IPS-20b (cell line): ENCODE results near the gene CD300LF.
A peak's percentile ranks its signal among the peaks of the same experiment; 100 is the strongest.

ENCODE experiments used
- H3K27ac ChIP-seq: one replicate; pipeline ENCODE4 v1.5.1; 2013; ENCODE audit warnings: low read length
- H3K27me3 ChIP-seq: 2 replicates; pipeline ENCODE4 v1.6.1; 2013; ENCODE audit warnings: mild to moderate bottlenecking, low read length, inconsistent platforms; ENCODE audit not compliant: insufficient read depth
- H3K36me3 ChIP-seq: 2 replicates; pipeline ENCODE4 v1.6.1; 2013; ENCODE audit warnings: low read depth, mild to moderate bottlenecking, inconsistent platforms, low read length, moderate library complexity; ENCODE audit not compliant: insufficient read depth
- H3K4me1 ChIP-seq: 2 replicates; pipeline ENCODE4 v1.6.1; 2013; ENCODE audit warnings: mild to moderate bottlenecking, control low read depth, inconsistent platforms, low read length, moderate library complexity; ENCODE audit not compliant: insufficient read depth
- H3K4me3 ChIP-seq: 2 replicates; pipeline ENCODE4 v1.5.1; 2013; ENCODE audit warnings: mild to moderate bottlenecking, low read length, inconsistent platforms
- H3K9ac ChIP-seq: 2 replicates; pipeline ENCODE4 v1.6.1; 2013; ENCODE audit warnings: low read depth, mild to moderate bottlenecking, inconsistent platforms, low read length, moderate library complexity
- H3K9me3 ChIP-seq: 2 replicates; pipeline ENCODE4 v1.6.1; 2013; ENCODE audit warnings: mild to moderate bottlenecking, low read depth, low read length, inconsistent platforms; ENCODE audit not compliant: insufficient read depth

The CD300LF gene

DNA sequence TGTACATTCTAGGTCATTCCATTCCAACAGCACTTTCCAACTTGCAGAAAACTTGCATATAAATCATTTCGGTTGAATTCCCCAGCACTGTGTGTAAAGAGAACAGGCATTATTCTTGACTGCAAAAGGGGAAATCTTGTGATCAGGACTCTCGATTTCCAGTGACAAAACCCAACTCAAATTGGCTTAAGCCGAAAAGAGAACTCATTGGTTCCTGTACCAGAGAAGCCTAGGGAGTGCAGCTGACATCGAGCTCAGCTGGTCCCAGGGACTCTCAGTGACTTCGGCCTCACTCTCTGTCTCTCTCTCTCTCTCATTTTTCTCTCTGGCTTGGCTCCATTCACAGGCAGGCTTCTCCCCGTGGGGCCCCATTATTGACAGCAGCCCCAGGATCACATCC lies 30.7 kb downstream of the CD300LF start:
- Histone ChIP-seq H3K4me3 (no peak overlapping the region), H3K9me3 (no peaks in the 10 kb centered on the region), H3K36me3 (no peaks in the 10 kb centered on the region), H3K4me1 (peaks cover 13% of the 10 kb centered on the region; the same call in 1 of the 2 replicates), H3K27me3 (peaks cover 10% of the 10 kb centered on the region; the same call in 1 of the 2 replicates), H3K9ac (no peak overlapping the region), H3K27ac (no peak overlapping the region)

DNA sequence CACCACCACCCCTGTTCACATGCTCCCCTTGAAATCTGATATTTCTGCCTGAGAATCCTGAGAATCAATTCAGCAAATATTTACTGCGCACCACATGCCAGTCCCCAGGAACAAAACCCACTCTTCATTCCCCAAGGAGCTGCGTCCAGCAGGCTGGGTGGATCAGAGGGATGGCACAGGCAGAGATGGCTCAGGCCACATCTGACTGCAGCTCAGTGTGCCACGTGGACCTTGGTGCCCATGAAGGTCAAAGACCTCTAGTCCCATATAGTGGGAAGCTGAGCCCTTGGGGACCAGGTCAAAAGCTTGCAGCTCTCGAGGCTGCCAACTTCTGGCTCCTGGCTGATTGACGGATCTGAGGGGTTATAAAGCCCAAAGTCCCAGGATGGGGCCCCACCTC lies 31.8 kb downstream of the CD300LF start:
- Histone ChIP-seq H3K4me1 (peaks cover 13% of the 10 kb centered on the region; the same call in 1 of the 2 replicates), H3K27me3 (peaks cover 18% of the 10 kb centered on the region), H3K4me3 (no peak overlapping the region), H3K36me3 (no peaks in the 10 kb centered on the region), H3K9me3 (no peaks in the 10 kb centered on the region), H3K9ac (no peak overlapping the region), H3K27ac (no peak overlapping the region)

DNA sequence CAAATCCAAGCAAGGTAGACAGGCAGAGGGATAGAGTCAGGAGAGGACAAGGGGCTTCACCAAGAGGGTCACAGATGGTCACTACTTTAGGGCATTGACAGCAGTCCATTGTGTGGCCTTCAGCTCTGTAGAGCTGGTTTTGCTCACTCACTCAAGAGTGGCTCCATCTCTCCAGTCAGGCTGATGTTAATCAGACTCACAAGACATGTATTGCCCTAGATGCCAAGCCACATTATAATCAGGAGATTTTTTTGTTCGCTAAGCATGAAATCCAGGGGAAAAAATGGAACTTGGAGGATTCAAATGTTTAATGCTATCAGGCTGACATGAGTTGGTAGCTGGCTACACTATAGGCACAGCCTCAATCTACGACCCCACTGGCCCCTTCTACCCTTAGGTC lies 32.5 kb downstream of the CD300LF start:
- peaks cover 25% of the 10 kb centered on the region for H3K27me3 ChIP-seq
- no peaks in the 10 kb centered on the region for H3K36me3 ChIP-seq
- H3K9me3 ChIP-seq: no peaks in the 10 kb centered on the region
- no peak overlapping the region for H3K9ac ChIP-seq
- H3K4me1 ChIP-seq: peaks cover 13% of the 10 kb centered on the region; the same call in 1 of the 2 replicates
- no peak overlapping the region for H3K4me3 ChIP-seq
- H3K27ac ChIP-seq: no peak overlapping the region

DNA sequence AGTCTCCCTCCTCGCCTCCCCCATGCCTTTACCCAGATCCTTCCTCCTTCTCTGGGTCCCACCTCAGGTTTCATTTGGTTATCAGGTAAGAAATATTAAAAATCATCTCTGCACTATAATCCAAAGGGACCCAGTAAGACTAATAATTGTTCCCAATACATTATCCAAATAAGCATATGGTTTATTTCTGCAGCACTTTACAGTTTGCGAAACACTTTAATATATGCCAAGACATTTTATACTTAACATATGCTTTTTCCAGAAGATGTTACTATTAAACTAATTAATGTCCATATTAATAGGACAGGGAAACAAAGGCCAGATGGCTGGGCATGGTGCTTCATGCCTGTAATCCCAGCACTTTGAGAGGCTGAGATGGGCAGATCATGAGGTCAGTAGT lies 33.3 kb downstream of the CD300LF start:
- Histone ChIP-seq H3K27me3 (peaks cover 31% of the 10 kb centered on the region), H3K36me3 (no peaks in the 10 kb centered on the region), H3K4me3 (no peak overlapping the region), H3K9me3 (no peaks in the 10 kb centered on the region), H3K4me1 (peaks cover 13% of the 10 kb centered on the region; the same call in 1 of the 2 replicates), H3K9ac (no peak overlapping the region), H3K27ac (no peak overlapping the region)

DNA sequence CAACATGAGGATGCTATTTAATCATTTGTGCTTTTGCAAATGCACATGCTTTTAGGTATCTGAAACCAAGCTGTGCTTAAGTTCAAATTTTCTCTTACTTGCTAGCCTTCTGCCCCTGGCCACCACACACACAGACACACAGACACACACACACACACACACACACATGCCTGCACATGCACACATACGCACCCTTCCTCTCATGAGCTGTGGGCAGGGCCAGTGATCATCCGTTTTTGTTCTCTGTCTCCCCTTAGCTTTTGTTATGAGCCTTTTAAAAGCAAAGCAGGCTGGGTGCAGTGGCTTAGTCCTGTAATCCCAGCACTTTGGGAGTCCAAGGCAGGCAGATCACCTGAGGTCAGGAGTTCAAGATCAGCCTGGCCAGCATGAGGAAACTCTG lies 34.2 kb downstream of the CD300LF start:
- H3K36me3 ChIP-seq: no peaks in the 10 kb centered on the region
- H3K4me3 ChIP-seq: no peak overlapping the region
- peaks cover 13% of the 10 kb centered on the region; the same call in 1 of the 2 replicates for H3K4me1 ChIP-seq
- no peaks in the 10 kb centered on the region for H3K9me3 ChIP-seq
- peaks cover 38% of the 10 kb centered on the region for H3K27me3 ChIP-seq
- H3K9ac ChIP-seq: no peak overlapping the region
- no peak overlapping the region for H3K27ac ChIP-seq

DNA sequence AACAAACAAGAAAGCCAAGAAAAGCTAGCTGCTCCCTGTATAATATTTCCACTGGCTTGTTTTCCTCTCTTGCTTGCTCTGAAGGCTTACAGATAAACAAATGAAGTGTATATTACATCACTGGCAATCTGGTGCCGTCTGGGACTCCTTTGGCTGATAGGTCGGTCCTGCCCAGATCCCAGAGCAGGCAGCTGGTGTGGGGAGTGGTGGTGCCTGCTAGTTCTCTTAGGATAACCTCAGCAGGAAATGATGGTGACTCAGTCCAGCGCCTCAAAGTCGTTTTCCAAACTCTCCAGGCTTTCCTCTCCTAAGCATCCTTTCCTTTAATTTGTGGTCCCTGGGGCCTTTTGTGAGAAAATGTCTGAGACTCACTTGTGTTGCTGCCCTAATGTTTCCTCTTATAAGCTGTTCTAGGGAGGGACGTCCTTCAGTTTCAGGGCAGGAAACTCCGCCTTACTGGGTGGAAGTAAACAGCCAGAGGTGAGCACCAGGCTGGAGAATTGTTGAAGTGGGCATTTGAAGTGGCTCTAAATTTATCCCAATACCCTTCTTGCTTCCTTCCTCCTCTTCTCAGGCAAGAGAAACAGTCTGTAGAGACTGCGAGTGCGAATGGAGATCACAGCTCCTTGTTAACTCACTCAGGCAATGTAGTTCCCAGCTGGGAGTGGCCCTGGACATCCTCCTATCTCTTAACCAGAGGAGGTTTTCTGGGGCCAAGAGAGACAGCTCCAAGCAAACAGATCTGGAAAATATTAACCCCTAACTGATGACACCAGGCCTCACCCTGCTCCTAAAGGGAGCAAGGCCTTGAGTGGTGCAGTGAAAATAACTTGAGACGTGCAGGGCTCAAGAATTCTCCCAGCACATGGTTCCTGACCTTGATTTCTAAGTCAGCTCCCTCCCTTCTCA lies 34.9 kb downstream of the CD300LF start:
- Histone ChIP-seq H3K36me3 (no peaks in the 10 kb centered on the region), H3K9me3 (no peaks in the 10 kb centered on the region), H3K4me1 (peaks cover 13% of the 10 kb centered on the region; the same call in 1 of the 2 replicates), H3K4me3 (no peak overlapping the region), H3K27me3 (peaks cover 46% of the 10 kb centered on the region), H3K9ac (no peak overlapping the region), H3K27ac (no peak overlapping the region)

DNA sequence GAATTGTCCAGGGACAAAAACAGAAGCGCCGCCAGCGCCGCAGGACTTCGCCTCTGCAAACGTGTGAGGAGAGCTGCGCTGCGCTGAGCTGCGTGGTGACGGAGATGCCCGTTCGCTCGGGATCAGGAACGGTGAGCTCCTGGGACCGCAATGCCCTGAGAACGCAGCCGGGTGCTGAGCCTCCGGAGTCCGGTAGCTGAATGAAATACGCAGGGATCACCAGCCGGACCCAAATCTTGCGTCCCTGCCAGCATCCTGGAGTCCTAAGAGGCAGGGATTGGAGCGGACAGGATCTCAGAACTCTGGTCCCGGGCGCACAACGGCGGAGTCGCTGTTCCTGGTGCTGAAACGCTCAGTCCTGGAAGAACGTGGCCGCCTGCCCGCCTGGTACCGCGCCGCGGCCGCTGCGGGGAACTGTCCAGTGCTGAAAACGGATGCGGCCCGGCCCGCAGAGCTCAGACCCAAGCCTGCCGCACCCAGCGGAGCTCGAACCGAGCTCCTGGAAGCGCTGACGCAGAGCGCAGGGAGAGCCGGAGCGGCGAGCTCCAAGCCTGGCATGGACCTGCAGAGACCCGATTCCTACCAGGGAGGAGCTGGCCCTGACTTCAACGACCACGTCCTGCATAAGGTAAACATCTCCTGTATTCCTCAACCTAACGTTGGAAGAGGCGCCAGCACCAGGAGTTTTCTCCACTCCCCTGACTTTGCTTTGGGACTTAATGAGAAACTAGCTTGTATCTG lies 41.5 kb downstream of the CD300LF start:
- Histone ChIP-seq H3K4me3 (peak overlapping the region; percentile 37; the same call in 1 of the 2 replicates), H3K27me3 (peaks cover 94% of the 10 kb centered on the region), H3K9ac (no peak overlapping the region), H3K27ac (no peak overlapping the region), H3K9me3 (no peaks in the 10 kb centered on the region), H3K36me3 (no peaks in the 10 kb centered on the region), H3K4me1 (no peaks in the 10 kb centered on the region)

DNA sequence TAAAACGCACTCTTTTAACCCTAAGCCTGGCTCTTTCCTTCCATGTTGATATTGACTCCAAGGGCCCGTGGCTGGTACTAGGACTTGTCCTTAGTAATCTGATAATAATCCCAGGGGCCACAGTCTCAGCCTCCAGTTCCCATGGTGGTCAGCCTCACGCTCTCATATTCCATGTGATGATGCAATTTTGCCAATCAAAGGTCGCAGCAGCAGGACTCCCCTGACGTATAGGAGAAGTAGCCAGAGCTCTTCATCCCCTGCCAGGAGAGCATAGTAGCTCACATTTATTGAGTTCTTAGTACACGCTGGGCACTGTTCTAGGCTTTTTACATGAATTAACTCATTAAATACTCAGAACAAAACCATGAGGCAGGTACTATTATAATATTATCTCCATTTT lies 42.4 kb downstream of the CD300LF start:
- Histone ChIP-seq H3K9me3 (no peaks in the 10 kb centered on the region), H3K36me3 (no peaks in the 10 kb centered on the region), H3K9ac (no peak overlapping the region), H3K4me1 (no peaks in the 10 kb centered on the region), H3K27me3 (peaks cover 87% of the 10 kb centered on the region), H3K27ac (no peak overlapping the region), H3K4me3 (no peak overlapping the region)

DNA sequence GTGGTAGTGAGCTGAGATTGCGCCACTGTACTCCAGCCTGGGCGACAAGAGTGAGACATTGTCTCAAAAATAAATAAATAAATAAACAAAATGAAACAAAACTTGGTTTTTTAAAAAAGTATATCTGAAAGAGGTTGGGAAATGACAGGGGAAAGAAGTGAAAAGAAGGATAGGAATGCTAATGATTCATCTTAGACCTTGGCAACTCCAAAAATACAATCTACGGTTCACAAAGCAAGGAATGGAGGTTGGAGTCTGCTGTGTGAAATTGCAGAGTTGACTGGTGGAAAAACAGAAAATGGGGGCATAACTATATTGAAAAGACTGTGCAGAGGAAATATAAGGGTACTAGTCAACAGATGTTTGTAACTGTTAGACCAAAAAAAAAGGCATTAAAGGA lies 49.2 kb downstream of the CD300LF start:
- peaks cover 43% of the 10 kb centered on the region for H3K27me3 ChIP-seq
- peaks cover 3% of the 10 kb centered on the region; the same call in 1 of the 2 replicates for H3K4me1 ChIP-seq
- no peak overlapping the region for H3K9ac ChIP-seq
- H3K9me3 ChIP-seq: no peaks in the 10 kb centered on the region
- H3K4me3 ChIP-seq: no peak overlapping the region
- no peaks in the 10 kb centered on the region for H3K36me3 ChIP-seq
- no peak overlapping the region for H3K27ac ChIP-seq

DNA sequence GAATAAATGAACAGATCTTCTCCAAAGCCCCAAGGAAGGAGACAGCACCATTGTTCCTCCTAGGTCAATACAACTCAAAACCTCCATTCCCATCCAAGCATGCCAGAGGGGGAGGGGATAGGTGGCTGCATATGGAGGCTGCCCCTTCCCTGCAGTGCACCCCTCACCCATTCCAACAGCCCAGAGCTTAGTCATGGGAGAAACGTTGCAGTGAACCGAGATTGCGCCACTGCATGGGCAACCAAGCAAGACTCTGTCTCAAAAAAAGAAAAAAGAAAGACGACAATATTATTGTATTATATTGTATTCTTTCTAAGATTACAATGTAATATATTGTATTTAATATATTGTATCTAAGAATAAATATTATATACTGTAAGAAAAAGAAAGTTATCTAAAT lies 52.8 kb downstream of the CD300LF start:
- Histone ChIP-seq H3K27ac (no peak overlapping the region), H3K9ac (no peak overlapping the region), H3K36me3 (no peaks in the 10 kb centered on the region), H3K4me3 (no peak overlapping the region), H3K4me1 (peaks cover 3% of the 10 kb centered on the region; the same call in 1 of the 2 replicates), H3K27me3 (peaks cover 19% of the 10 kb centered on the region), H3K9me3 (no peaks in the 10 kb centered on the region)

DNA sequence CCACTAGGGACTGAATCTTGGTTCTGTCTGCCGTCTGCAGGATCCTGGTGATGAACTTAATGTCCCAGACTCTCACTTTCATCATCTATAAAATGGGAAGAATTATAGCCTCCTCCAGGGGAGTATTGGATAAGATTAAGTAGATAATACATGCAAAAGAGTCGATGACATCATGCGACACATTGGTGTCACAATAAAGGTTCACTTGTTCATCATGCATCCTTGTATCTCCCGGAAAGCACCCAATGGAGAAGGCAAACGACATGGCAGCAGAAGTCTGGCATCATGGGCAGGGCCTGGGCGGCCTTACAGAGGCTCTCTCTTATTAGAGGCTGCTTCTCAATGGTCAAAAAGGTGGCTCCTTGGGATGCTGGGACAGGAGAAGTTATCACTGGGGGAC lies 54.1 kb downstream of the CD300LF start:
- no peaks in the 10 kb centered on the region for H3K9me3 ChIP-seq
- peaks cover 3% of the 10 kb centered on the region; the same call in 1 of the 2 replicates for H3K4me1 ChIP-seq
- H3K27me3 ChIP-seq: peaks cover 13% of the 10 kb centered on the region
- no peaks in the 10 kb centered on the region for H3K36me3 ChIP-seq
- H3K27ac ChIP-seq: no peak overlapping the region
- no peak overlapping the region for H3K9ac ChIP-seq
- no peak overlapping the region for H3K4me3 ChIP-seq
